H1 (cell line): ENCODE results near the gene PDE2A. TPM values are rescaled to one million over a fixed set of nuclear protein-coding genes. Genes with fewer than 3 reads are reported as not detected.

Source experiments
- GTF2F1 ChIP-seq: IDR thresholded peaks from 2 replicates; pipeline ENCODE4 v1.6.1; 2012; ENCODE audit warnings: low read depth, low read length, improper control_type of control experiment, borderline replicate concordance
- KDM1A ChIP-seq: fragments of 200-600, 300-600 bp; sonication (generic); IDR thresholded peaks from 2 replicates; pipeline ENCODE4 v1.7.1; 2016; ENCODE audit warnings: mild to moderate bottlenecking, low read length, borderline replicate concordance
- RNF2 ChIP-seq: fragments of 200-900, 300-1000 bp; sonication (generic); IDR thresholded peaks from 2 replicates; pipeline ENCODE4 v1.7.1; 2016; ENCODE audit warnings: borderline replicate concordance, low read depth, mild to moderate bottlenecking, antibody characterized with exemption, low read length; ENCODE audit not compliant: poor library complexity, severe bottlenecking; ENCODE audit errors: missing control alignments
- SP4 ChIP-seq: IDR thresholded peaks from 2 replicates; pipeline ENCODE4 v1.6.1; 2012; ENCODE audit warnings: low read length, inconsistent platforms
- SRF ChIP-seq: IDR thresholded peaks from 2 replicates; pipeline ENCODE4 v1.6.1; 2011; ENCODE audit warnings: mild to moderate bottlenecking, low read depth, low read length, moderate library complexity
- TAF7 ChIP-seq: optimal IDR thresholded peaks from 2 replicates; pipeline ENCODE3; 2011; ENCODE audit warnings: low read depth, mild to moderate bottlenecking, inconsistent platforms, low read length, moderate library complexity, borderline replicate concordance
- polyA plus RNA-seq, 7 experiments: library from polyadenylated mRNA; depleted of rRNA in 3 of 7; stranded (reverse) in 5 of 7; unstranded in 2 of 7; fragments of >200 nt in 5 of 7; fragments of 200-250 nt in 2 of 7; gene quantifications; 1 replicate in 5 of 7; 2 replicates in 1 of 7; 4 replicates in 1 of 7; pipeline versions ENCODE4 v1.2.1 to v1.2.3, GENCODE V29; 2011 to 2013; ENCODE audit warnings: missing spikeins in 2 of 7, mixed read lengths in 2 of 7
- total RNA-seq: library from RNA; stranded (reverse); fragmentation: NEBNext Ultra II Directional; extraction: Animal tissue kit (Norgen Biotek cat#: 25700); gene quantifications from 2 replicates; pipeline ENCODE4 v1.2.1, GENCODE V29; 2021
- TF ChIP-seq, protein P1 (sequence below): fragments of 300-600 bp; sonication (generic); IDR thresholded peaks from 2 replicates; pipeline ENCODE4 v1.7.1; 2012; ENCODE audit warnings: low read length, moderate library complexity, mild to moderate bottlenecking, inconsistent platforms; ENCODE audit not compliant: insufficient replicate concordance

The PDE2A gene
- total and polyA plus RNA-seq, 2 of the 8 experiments (the other 6 are each of a cell fraction or from before 2014, with no cell fraction given): 3.4 to 7.1 TPM

DNA sequence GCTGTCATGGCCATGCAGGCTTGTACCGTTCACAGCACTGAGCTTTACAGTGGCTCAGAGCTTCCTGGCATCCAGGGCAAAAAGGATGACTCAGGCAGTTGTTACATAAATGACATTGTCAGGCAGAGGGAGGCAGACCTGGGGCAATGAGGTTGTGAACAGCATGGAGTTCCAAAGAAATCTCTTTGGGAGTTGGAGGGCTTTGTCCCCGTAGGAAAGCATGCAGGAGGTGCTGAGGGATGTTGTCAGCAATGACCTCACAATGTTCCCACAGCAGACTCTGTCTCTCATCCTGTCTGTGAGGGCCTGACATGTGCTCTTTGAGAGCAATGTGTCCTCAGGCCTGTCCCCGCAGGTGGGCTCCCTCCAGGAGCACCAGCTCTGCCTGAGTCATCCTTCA lies 25.9 kb upstream of the PDE2A start (continued):
- TF ChIP-seq, protein P1, sequence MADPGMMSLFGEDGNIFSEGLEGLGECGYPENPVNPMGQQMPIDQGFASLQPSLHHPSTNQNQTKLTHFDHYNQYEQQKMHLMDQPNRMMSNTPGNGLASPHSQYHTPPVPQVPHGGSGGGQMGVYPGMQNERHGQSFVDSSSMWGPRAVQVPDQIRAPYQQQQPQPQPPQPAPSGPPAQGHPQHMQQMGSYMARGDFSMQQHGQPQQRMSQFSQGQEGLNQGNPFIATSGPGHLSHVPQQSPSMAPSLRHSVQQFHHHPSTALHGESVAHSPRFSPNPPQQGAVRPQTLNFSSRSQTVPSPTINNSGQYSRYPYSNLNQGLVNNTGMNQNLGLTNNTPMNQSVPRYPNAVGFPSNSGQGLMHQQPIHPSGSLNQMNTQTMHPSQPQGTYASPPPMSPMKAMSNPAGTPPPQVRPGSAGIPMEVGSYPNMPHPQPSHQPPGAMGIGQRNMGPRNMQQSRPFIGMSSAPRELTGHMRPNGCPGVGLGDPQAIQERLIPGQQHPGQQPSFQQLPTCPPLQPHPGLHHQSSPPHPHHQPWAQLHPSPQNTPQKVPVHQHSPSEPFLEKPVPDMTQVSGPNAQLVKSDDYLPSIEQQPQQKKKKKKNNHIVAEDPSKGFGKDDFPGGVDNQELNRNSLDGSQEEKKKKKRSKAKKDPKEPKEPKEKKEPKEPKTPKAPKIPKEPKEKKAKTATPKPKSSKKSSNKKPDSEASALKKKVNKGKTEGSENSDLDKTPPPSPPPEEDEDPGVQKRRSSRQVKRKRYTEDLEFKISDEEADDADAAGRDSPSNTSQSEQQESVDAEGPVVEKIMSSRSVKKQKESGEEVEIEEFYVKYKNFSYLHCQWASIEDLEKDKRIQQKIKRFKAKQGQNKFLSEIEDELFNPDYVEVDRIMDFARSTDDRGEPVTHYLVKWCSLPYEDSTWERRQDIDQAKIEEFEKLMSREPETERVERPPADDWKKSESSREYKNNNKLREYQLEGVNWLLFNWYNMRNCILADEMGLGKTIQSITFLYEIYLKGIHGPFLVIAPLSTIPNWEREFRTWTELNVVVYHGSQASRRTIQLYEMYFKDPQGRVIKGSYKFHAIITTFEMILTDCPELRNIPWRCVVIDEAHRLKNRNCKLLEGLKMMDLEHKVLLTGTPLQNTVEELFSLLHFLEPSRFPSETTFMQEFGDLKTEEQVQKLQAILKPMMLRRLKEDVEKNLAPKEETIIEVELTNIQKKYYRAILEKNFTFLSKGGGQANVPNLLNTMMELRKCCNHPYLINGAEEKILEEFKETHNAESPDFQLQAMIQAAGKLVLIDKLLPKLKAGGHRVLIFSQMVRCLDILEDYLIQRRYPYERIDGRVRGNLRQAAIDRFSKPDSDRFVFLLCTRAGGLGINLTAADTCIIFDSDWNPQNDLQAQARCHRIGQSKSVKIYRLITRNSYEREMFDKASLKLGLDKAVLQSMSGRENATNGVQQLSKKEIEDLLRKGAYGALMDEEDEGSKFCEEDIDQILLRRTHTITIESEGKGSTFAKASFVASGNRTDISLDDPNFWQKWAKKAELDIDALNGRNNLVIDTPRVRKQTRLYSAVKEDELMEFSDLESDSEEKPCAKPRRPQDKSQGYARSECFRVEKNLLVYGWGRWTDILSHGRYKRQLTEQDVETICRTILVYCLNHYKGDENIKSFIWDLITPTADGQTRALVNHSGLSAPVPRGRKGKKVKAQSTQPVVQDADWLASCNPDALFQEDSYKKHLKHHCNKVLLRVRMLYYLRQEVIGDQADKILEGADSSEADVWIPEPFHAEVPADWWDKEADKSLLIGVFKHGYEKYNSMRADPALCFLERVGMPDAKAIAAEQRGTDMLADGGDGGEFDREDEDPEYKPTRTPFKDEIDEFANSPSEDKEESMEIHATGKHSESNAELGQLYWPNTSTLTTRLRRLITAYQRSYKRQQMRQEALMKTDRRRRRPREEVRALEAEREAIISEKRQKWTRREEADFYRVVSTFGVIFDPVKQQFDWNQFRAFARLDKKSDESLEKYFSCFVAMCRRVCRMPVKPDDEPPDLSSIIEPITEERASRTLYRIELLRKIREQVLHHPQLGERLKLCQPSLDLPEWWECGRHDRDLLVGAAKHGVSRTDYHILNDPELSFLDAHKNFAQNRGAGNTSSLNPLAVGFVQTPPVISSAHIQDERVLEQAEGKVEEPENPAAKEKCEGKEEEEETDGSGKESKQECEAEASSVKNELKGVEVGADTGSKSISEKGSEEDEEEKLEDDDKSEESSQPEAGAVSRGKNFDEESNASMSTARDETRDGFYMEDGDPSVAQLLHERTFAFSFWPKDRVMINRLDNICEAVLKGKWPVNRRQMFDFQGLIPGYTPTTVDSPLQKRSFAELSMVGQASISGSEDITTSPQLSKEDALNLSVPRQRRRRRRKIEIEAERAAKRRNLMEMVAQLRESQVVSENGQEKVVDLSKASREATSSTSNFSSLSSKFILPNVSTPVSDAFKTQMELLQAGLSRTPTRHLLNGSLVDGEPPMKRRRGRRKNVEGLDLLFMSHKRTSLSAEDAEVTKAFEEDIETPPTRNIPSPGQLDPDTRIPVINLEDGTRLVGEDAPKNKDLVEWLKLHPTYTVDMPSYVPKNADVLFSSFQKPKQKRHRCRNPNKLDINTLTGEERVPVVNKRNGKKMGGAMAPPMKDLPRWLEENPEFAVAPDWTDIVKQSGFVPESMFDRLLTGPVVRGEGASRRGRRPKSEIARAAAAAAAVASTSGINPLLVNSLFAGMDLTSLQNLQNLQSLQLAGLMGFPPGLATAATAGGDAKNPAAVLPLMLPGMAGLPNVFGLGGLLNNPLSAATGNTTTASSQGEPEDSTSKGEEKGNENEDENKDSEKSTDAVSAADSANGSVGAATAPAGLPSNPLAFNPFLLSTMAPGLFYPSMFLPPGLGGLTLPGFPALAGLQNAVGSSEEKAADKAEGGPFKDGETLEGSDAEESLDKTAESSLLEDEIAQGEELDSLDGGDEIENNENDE: no peak
- TF ChIP-seq RNF2: no peak
- no peak for TF ChIP-seq GTF2F1
- TF ChIP-seq KDM1A: no peak
- TF ChIP-seq SP4: no peak
- TF ChIP-seq SRF: no peak
- TF ChIP-seq TAF7: no peak
